ENCODE data around the gene YEATS4.
"Not testable (repeated sequence)": the region's sequence is repeated elsewhere in the genome, so short reads cannot be mapped to it uniquely, and the experiment has no call there.

YEATS4 gene

DNA sequence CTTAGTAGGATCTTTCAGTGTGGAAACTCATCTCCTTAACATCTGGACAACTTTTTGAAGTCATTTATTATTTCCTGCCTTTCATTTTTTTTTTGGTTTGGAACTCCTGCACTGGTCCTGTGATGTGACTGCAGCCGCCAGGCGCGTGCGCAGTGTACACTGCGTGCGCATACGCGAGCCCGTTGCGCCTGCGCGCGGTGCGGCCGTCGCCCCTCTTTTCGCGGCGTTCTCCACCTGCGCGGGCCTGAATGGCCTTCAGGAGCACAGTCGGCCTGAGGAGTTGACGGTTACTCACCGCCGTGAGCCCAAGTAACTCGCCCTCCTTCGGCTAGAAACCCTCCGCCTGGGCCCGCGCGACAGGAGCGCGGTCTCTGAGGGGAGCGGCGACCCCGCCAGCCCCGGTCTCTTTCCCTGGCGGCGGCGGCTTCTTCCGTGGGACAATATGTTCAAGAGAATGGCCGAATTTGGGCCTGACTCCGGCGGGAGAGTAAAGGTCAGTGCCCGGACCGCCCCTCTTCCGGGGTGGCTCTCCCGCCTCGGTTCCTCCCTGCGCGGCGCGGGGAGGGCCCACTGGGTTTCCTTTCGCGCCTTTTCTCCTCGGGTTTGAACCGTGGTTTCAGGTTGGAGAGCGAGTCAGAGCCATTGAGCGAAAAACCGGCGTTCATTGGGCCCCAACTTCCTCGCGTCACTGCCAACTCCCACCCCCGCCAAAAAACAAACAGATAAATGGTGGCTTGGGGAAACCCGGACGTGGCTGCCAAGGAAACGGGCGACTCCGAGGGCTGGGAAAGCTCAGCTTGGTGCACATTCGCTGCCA is at the start of gene YEATS4:
YEATS4 (plus strand) TSS at position 213 of the 817 bp plus-strand sequence; CDS start at position 443, 230 bp downstream.
- peak; percentile 91 to 96 for DNase-seq

DNA sequence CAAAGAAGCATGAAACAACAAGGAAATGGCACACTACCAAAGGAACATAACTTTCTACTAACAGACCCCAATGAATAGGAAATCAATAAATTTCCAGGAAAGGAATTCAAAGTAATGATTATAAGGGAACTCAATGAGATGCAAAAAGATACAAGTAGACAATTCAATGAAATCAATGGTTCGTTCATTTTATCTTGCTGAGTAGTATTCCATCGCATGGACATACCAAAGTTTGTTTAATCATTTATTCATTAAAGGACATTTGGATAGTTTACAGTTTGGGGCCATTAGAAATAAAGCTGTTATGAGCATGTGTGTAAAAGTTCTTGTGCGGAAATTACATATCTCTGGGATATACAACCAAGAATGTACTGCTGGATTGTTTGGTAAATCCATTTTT is 46.3 kb upstream of the YEATS4 start:
- DNase-seq: no peak

DNA sequence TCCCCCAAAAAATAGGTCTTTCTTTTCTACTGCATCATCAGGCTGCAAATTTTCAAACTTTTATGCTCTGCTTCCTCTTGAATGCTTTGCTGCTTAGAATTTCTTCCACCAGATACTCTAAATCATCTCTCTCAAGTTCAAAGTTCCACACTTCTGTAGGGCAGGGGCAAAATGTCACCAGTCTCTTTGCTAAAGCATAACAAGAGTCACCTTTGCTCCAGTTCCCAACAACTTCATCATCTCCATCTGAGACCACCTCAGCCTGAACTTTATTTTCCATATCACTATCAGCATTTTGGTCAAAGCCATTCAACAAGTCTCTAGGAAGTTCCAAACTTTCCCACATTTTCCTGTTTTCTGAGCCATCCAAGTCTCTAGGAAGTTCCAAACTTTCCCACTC is 42.8 kb upstream of the YEATS4 start:
- not testable (repeated sequence) for DNase-seq

DNA sequence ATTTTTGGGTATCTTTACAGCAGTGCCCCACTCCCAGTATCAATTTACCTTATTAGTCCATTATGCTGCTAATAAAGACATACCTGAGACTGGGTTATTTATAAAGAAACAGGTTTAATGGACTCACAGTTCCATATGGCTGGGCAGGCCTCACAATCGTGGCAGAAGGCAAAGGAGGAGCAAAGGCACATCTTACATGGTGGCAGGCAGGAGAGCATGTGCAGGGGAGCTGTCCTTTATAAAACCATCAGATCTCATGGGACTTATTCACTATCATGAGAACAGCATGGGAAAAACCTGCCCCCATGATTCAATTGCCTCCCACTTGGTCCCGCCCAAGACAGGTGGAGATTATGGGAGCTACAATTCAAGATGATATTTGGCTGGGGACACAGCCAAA is 42.3 kb upstream of the YEATS4 start:
- DNase-seq: not testable (repeated sequence)

DNA sequence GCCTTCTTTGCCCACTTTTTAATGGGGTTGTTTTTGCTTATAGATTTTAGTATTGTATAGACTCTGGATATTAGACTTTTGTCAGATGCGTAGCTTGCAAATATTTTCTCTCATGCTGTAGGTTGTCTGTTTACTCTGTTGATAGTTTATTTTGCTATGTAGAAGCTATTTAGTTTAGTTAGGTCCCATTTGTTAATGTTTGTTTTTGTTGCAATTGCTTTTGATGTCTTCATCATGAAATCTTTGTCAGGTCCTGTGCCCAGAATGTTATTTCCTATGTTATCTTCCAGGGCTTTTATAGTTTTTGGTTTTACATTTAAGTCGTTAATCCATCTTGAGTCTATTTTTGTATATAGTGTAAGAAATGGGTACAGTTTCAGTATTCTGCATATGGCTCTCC is 41.3 kb upstream of the YEATS4 start:
- no peak for DNase-seq

DNA sequence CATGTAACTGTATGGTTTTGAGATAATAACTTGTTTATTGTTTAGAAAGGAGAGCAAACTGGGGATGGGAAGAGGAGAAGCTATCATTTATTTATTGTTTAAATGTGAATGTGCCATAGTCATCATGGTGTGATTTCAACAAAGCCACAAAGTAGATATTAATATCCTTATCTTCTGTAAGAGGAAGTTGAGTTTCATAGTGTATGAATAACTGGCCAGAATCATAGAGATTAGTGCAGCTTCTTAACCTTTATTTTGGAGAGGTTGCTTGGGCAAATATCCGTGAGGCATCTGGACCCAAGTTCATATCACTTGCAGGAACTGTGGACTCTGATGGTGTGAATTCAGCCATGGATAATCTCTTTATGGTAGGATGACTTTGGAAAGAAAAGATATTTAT is 38.2 kb upstream of the YEATS4 start:
- DNase-seq: no peak

DNA sequence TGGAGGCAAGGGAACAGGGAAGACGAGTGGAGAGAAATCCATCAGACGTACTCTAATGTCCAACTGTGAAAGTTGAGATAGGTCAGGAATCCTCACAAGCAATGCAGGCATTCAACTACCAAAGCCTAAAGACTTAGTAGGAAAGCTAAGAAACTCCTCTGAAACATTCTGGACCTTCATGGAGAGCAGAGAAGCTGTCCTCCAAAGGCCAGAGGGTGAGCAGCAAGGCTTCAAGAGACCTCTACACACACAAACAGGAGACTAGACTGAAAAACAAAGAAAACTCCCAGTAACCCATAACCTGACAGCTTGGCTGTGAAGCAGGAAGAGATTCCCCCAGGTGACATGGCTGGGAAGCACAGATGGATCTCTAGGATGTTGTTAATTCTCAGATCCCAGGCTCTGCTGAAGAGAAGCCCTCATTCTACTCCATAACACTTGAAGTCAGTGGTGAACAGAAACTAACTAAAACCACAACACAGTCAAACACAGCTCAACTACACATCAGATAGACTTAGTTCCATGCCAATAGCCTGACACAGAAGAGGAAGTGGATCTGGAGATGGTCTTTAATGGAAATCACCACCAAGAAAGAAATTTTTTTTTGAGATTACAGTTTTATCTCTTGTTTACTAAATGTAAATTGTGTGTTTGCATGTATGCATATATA is 34.6 kb upstream of the YEATS4 start:
- no peak for DNase-seq

DNA sequence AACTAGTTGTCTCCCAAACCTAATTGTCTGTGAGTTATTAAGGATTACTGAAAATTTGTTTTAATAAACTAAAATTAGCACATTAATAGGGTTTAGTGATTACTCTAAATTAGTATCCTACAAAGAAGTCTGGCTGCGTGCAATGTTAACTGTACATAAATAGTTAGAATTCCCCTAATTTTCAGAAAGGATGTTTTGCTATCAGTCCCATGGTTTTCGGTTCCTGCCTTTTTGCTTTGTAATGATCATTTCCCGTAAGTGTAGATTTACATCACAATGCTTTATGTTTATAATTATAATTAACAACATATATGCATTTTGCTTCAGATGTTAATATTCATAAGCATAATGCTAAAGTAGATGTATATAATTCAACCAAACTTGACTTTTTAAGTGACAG is 31.1 kb upstream of the YEATS4 start:
- no peak for DNase-seq

DNA sequence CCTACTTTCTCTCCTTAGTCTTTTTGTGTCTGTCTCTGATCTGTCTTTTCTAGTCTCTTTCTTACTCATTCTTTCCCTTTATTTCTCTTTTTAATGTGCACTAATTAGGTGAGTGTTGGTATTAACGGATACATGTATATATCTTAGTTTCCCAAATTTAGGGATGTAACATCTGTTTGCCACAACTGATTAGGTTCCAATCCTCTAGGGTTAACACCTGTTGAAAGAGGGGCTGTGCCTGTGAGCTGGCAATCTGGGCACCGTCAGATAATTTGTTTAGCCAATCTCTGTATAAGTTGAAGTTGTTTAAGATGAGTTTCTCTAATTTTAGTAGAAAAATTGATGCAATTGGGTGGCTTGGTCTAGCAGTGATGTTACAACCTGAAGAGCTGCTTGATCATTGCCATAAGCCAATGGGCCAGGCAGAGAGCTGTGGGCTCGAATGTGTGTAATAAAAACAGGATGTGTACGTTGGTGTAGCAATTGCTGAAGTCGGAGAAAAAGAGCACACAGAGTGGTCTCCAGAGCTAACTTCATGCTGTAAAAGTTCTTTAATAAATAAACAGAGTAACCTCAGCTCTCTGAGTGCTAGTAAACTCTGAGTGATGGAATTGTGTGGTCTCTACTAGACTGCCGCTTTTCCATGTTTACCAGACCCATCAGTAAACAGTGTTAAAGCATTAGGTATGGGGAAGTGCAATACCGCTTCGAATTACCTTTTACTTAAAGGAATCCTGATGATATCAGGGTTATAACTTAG is 29.7 kb upstream of the YEATS4 start:
- DNase-seq: no peak

DNA sequence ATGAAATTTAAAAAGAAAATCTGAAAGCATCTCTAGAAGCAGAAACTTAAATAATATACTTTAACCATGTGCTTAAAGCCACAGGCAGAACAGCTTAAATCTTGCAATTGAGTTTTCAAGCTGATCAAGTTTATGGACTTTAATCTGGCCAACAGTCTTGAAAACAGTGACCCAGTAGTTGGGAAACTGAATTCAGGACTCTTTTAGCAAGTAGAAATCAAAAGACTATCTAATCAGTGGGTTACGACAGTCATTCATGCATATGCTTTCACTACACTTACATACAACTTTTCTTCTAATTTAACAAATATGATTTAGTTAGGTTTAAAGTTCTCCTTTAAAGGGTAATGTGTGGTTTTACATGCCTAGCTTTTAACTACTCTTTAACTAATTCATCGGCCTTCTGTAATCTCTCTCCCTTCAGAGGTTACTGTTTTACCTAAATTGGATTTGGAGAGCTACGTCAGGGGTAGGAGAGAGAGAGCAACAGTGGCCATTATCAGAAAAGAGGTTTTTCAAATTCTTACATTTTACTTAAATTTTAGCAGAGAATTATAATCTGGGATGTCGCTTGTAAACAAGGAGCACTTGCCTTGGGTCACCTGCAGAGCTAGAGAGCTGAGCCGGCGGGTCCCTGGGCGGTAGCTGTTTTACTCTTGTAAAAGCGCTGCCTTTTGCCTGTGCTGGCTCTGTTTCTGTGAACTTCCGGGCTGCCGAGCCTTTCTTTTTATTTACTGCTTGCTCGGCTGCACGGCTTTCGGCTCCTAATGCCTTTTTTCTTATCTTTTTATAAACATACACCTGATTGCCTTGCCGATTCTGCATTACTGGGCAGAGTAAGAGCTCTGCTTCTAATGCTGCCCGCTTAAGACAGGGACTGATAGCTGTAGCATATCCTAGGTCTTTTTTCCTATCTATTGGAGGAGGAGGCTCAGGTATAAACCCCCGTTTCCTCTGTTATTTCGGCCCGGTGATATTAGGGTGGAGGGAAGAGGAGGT is 28.8 kb upstream of the YEATS4 start:
- DNase-seq: peak in 1 of 2 experiments; percentile 13

DNA sequence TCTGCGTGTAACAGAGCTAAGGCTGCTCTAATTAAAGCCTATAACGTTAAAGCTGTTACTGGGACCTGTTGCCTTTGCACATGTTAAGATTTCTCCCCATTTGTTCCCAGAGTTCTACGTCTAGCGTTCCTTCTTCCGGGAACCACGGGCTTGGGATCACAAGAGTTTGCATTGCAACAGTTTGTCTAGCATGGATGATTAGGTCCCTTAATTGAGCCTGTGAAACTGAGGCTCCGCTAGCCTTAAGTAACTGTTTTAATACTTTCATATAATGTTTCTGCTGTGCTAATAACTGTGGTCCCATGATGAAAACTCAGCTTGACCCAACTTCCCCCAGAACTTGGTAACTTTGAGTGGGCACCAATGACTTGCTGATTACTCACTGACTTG is 28.0 kb upstream of the YEATS4 start:
- DNase-seq: no peak

DNA sequence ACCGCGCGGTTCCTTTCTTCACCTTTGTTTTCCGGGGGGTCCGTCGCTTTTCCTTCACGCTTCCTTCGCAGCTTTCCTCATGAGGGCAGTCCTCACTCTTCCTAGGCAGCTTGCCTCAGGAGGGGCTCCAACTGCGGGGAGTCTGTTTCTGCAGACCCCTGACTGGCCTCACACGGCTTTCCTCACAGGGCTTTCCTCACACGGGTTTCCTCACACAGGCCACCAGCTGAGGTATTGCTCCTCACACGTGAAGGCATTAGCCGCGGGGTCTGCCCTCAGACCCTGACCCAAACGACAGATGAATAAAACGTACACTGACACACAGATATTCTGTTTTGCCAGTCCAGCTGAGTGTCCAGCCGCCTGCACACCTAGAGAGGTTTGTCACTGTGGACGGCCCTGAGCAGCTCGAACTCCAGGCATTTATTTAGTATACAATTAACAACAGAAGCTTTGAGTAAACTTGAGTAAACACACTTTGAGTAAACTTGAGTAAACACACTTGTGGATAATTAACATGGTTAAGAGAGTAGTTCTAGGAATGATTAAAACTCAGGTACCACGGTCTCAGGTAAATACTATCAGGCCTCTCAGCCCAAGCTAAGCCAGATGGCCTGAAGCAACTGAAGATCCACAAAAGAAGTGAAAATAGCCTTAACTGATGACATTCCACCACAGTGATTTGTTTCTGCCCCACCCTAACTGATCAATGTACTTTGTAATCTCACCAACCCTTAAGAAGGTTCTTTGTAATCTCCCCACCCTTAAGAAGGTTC is 27.4 kb upstream of the YEATS4 start:
- DNase-seq: no peak

DNA sequence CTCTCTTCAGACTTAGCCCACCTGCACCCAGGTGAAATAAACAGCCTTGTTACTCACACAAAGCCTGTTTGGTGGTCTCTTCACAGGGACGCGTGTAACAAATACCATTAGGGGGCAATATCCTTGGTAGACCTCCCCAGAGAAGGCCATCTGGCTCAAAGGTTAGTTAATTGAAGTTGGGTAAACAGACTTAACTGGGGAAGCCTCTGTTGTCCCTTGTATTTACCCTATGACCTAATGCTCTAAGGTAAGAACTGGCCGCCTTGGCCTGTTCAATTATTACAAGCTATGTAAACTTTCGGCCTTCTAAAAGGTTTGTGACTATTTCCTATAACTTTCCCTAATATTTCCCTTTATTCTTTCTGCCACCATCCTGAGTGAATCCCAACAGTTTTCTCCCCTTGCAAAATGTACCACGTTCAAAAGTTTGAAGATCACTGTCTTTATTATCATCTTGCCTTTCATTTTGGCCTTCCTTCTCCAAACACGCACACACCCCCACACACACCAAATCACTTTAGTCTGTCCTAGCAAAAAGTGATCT is 26.7 kb upstream of the YEATS4 start:
- DNase-seq: no peak

DNA sequence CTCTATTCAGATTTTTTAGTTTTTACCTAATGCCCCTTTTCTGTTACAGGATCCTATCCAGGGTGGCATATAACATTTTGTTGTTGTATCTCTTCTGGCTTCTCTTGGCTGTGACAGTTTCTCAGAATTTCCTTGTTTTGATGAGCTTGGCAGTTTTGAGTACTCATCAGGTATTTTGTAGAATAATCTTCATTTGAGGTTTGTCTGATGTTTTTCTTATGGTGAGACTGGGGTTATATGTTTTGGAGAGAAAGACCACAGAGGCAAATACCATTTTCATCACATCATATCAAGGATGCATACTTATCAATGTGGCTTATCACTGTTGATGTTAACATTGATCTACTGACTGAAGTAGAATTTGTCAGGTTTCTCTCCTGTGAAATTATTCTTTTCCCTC is 25.4 kb upstream of the YEATS4 start:
- no peak for DNase-seq

DNA sequence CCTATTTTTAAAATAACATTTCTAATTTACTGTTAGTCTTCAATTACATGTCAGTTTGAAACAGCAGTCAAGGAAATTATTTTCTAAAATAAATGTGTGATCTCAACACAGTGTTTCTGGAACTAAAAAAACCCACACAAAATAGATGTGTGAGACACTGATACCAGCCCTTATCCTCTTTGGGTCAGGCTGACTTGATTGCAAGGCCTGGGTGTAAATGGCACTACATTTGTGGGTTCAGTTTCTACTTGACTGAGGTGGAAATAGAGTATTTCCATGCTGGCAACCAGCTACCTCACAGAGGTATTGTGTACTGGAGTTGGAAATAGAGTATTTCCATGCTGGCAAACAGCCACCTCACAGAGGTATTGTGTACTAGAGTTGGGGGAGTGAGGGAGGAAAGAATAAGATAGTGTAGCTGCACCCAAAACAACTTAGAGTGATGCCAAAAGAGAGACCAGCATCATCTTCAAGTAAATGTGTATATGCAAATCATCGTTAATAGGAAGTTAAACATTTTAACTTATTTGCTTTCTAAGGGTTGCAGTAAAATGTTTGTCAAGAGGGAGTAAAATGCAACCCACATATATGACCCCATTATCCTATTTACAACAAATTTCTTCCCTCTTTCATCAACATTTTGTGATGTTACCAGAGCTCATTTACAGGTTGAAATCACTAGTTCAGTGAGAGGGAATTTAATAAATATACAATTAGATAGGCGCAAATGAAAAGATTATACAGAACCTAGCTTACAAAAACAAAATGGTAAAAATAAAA is 22.0 kb upstream of the YEATS4 start:
- no peak for DNase-seq

DNA sequence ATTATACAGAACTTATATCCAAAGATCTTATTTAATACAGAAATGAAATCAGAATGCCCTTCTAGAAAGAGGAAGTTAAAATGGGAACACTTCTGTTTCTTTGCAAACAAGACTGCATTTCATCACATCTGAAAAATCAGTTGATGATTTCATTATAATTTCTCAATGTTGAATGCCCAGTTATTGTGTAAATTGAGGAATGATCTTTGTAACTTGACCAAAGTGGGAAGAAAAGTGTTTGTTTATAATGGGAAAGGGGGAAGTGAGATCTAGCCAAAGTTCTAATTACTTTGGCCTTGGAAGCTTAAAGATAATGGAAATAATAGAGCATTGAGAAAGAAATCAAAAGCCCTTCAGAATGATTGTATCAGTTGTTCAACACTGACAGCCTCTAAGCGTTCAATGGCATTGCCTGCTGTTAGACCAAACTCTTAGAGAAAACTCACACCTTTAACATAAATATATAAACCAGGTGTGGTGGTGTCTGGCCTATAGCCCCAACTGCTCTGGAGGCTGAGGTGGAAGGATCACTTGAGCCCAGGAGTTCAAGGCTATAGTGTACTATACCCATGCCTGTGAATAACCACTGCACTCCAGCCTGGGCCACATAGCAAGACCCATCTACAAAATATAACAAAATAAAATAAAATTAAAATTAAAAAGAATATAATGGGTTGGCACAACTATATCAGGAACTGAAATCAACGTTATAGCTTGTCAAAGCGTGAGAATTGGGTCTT is 21.3 kb upstream of the YEATS4 start:
- DNase-seq: no peak

DNA sequence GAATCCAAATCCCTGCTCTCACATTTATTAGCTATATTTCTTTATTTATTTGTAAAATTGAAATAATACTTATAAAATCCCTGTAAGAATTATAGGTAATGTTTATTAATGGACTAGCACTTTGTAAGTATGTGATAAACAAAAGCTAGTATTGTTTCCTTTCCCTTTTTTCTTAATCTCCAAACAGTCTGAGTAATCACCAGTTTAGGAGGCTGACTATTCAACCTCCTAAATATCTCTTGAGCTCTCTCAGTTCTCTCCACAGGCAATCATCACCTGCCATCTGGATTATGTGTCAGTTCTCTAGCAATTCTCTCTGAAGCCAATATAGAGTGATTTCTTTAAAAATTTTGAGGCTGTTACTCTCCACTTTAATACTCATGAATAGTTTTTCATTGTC is 20.6 kb upstream of the YEATS4 start:
- DNase-seq: no peak

DNA sequence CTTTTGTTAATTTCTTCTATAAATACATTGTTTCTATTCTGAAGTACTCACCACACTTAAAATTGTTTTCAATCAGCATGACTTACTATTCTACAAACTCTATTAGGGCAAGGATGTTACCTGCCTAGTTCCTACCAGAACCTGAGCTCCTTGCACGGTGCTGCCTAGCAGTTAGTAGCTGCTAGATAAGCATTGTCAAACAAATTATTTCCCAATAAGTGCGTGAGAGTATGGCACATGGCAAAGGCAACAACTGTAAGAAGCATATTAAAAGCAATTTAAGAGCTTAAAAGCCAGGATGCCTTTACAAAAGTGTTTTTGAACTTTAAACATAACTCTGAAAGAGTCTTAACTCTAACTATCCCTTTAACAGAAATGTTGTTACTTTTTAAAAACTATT is 19.5 kb upstream of the YEATS4 start:
- DNase-seq: no peak

DNA sequence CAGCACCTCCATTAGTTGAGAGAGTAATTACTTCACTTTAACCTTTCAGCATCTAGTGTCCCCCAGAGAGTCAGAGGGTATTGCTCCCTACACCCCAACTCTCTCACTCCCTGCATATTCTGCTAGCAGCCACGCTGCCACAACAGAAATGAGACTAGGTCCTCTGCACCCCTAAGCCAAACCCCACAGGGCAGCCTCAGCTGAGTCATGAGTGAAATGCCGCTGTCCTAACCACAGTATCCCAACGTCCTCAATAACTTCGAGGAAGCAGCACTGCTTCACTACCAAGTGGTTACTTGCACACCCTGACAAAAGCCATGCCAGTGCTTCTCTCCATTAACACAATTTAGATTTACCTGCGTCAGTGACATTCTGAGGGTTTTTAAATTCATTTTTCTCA is 18.2 kb upstream of the YEATS4 start:
- no peak for DNase-seq

DNA sequence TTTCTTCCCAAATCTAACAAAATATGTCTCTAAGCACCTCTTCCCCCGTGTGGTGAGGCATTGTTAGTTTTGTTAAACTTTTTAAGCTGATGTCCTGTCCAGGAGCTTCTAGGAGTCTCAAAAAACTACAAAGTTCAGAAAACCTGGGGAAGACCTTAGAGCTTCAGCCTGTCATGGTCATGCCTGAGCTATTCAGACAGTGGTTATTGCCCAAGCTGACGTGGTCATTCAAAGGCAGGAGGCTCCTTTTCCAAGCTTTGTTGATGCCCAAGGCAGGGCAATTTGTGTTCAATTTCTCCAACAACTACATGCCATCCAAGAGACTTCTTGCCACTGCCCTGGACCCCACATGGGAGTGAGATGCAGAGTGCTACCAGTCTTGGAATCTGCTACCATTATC is 17.1 kb upstream of the YEATS4 start:
- DNase-seq: no peak
